ENCODE data around the gene BLZF1. TPM values are rescaled to one million over a fixed set of nuclear protein-coding genes. Genes with fewer than 3 reads are reported as not detected.
"Not testable (repeated sequence)": the region's sequence is repeated elsewhere in the genome, so short reads cannot be mapped to it uniquely, and the experiment has no call there.

Gene BLZF1
- total RNA-seq, 1 donor from 2014 or later: 14.2 TPM

DNA sequence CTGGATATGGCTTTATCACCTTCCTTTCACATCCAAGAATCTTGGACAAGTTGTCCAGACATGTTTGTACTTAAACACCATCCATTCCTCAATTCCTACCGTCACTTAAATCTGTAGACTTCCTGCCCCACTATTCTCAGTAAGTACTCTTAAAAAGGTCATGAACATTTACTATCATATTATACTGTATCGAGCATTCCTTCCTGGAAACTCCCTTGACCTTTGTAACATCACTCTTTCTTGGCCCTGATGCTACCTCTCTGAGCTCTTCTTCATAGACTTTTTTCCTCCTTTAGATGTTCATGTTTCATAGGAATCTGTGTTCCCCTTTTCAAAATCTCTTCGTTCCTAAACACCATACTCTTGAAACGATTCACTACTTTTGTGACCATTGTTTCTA, 15.5 kb downstream of the BLZF1 start:
- H3K27ac Mint-ChIP-seq (ENCODE audit: unreplicated experiment): no peak overlapping the region
- no peak overlapping the region for H3K4me3 Mint-ChIP-seq
- no peaks in the 10 kb centered on the region for H3K27me3 Mint-ChIP-seq (ENCODE audit: low read depth)
- H3K9me3 Mint-ChIP-seq: no peaks in the 10 kb centered on the region
- TF ChIP-seq, protein P1, sequence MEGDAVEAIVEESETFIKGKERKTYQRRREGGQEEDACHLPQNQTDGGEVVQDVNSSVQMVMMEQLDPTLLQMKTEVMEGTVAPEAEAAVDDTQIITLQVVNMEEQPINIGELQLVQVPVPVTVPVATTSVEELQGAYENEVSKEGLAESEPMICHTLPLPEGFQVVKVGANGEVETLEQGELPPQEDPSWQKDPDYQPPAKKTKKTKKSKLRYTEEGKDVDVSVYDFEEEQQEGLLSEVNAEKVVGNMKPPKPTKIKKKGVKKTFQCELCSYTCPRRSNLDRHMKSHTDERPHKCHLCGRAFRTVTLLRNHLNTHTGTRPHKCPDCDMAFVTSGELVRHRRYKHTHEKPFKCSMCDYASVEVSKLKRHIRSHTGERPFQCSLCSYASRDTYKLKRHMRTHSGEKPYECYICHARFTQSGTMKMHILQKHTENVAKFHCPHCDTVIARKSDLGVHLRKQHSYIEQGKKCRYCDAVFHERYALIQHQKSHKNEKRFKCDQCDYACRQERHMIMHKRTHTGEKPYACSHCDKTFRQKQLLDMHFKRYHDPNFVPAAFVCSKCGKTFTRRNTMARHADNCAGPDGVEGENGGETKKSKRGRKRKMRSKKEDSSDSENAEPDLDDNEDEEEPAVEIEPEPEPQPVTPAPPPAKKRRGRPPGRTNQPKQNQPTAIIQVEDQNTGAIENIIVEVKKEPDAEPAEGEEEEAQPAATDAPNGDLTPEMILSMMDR (conservative IDR thresholded peaks at IDR 0.05): no peak
- no peak for DNase-seq (ENCODE audit: low read depth, low spot score)
- H3K36me3 Mint-ChIP-seq (ENCODE audit: low read depth): peaks cover 3% of the 10 kb centered on the region
- H3K4me1 Mint-ChIP-seq: no peaks in the 10 kb centered on the region

DNA sequence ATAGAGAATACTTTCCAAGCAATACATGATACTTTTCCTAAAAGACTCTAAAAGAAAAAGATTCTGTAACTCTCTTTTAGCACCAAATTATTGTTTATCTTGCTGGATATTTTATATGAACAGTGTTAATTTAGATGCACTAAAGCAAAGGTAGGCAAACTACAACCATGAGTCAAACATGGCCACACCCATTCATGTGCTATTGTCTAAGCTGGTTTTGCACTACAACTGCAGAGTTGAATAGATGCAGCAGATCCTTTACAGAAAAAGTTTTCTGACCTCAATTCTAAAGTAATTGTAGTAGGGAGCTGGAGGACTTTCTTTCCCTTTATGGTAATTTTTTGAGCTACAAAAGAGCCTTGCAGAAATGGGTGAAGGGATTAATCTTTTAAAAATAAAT, 19.4 kb downstream of the BLZF1 start:
- Mint-ChIP-seq H3K36me3 (ENCODE audit: low read depth) (peaks cover 19% of the 10 kb centered on the region), H3K4me1 (no peaks in the 10 kb centered on the region), H3K27ac (ENCODE audit: unreplicated experiment) (no peak overlapping the region), H3K4me3 (no peak overlapping the region), H3K9me3 (no peaks in the 10 kb centered on the region), H3K27me3 (ENCODE audit: low read depth) (no peaks in the 10 kb centered on the region)
- TF ChIP-seq, protein P1 (conservative IDR thresholded peaks at IDR 0.05): no peak
- no peak for DNase-seq (ENCODE audit: low read depth, low spot score)

DNA sequence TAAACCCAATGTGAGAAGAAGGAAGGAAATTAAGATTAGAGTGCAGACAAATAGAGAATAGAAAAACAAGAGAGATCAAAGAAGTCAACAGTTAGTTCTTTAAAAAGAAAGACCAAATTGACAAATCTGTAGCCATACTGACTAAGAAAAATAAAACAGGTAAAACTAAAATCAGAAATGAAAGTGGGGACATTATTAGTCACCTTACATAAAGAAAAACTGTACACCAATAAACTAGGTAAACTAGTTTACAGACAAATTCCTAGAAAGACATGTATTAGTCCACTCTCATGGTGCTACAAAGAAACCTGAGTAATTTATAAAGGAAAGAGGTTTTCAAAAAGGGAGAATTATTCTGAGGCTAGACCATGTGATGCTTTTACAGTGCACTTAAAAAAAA, 22.3 kb downstream of the BLZF1 start:
- no peak for DNase-seq (ENCODE audit: low read depth, low spot score)
- Mint-ChIP-seq H3K27me3 (ENCODE audit: low read depth) (no peaks in the 10 kb centered on the region), H3K36me3 (ENCODE audit: low read depth) (peaks cover 24% of the 10 kb centered on the region), H3K4me3 (no peak overlapping the region), H3K27ac (ENCODE audit: unreplicated experiment) (no peak overlapping the region), H3K4me1 (no peaks in the 10 kb centered on the region), H3K9me3 (no peaks in the 10 kb centered on the region)
- TF ChIP-seq, protein P1 (conservative IDR thresholded peaks at IDR 0.05): no peak

DNA sequence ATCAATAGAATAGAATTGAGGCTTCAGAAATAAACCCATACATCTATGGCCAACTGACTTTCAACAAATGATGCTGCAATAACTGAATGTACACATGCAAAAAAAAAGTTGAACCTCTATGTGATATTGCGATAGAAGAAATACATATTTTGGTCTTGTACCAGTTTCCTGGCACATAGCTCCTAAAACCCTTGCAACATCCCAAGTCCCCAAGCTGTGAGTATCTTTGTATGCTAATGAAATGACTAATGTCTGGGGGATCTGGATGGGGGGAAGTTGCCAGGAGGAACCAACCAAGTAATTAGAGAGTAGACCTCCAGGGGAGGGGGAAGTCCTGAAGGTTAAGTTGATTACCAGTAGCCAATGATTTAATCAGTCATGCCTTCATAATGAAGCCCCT, 24.4 kb downstream of the BLZF1 start:
- no peaks in the 10 kb centered on the region for H3K27me3 Mint-ChIP-seq (ENCODE audit: low read depth)
- TF ChIP-seq, protein P1 (conservative IDR thresholded peaks at IDR 0.05): no peak
- no peaks in the 10 kb centered on the region for H3K9me3 Mint-ChIP-seq
- H3K4me3 Mint-ChIP-seq: no peak overlapping the region
- peaks cover 30% of the 10 kb centered on the region for H3K36me3 Mint-ChIP-seq (ENCODE audit: low read depth)
- no peak for DNase-seq (ENCODE audit: low read depth, low spot score)
- no peak overlapping the region for H3K27ac Mint-ChIP-seq (ENCODE audit: unreplicated experiment)
- H3K4me1 Mint-ChIP-seq: no peaks in the 10 kb centered on the region

DNA sequence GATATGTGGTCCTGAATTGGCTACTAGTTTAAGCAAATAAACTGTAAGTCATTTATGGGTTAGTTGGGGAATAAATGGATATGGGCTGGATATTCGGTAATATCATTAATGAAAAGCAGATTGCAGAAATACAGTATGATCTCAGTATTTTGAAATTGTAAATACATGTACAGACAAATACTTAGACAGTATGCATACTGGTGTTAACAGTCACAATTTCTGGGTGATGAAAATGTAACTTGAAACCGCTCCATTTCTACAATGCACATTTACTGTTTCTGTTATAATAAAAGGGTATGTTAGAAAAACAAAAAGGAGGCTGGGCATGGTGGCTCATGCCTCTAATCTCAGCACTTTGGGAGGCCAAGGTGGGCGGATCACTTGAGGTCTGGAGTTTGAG, 28.0 kb downstream of the BLZF1 start:
- H3K36me3 Mint-ChIP-seq (ENCODE audit: low read depth): peaks cover 39% of the 10 kb centered on the region
- no peaks in the 10 kb centered on the region for H3K4me1 Mint-ChIP-seq
- H3K9me3 Mint-ChIP-seq: peaks cover 3% of the 10 kb centered on the region
- DNase-seq (ENCODE audit: low read depth, low spot score): no peak
- H3K4me3 Mint-ChIP-seq: no peak overlapping the region
- H3K27me3 Mint-ChIP-seq (ENCODE audit: low read depth): no peaks in the 10 kb centered on the region
- no peak overlapping the region for H3K27ac Mint-ChIP-seq (ENCODE audit: unreplicated experiment)
- TF ChIP-seq, protein P1 (conservative IDR thresholded peaks at IDR 0.05): no peak

DNA sequence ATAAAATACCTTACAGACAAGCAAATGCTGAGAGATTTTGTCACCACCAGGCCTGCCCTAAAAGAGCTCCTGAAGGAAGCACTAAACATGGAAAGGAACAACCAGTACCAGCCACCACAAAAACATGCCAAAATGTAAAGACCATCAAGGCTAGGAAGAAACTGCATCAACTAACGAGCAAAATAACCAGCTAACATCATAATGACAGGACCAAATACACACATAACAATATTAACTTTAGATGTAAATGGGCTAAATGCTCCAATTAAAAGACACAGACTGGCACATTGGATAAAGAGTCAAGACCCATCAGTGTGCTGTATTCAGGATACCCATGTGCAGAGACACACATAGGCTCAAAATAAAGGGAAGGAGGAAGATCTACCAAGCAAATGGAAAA, 34.6 kb downstream of the BLZF1 start:
- Mint-ChIP-seq H3K9me3 (peaks cover 18% of the 10 kb centered on the region), H3K36me3 (ENCODE audit: low read depth) (peaks cover 63% of the 10 kb centered on the region)
- H3K4me3 Mint-ChIP-seq; H3K4me1 Mint-ChIP-seq; H3K27me3 Mint-ChIP-seq (ENCODE audit: low read depth); H3K27ac Mint-ChIP-seq (ENCODE audit: unreplicated experiment); DNase-seq (ENCODE audit: low read depth, low spot score): not testable (repeated sequence)

DNA sequence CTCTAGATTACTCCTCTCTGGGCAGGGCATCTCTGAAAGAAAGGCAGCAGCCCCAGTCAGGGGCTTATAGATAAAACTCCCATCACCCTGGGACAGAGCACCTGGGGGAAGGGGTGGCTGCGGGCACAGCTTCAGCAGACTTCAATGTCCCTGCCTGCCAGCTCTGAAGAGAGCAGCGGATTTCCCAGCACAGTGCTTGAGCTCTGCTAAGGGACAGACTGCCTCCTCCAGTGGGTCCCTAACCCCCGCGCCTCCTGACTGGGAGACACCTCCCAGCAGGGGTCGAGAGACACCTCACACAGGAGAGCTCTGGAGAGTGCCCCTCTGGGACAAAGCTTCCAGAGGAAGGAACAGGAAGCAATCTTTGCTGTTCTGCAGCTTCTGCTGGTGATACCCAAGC, 40.3 kb downstream of the BLZF1 start:
- DNase-seq (ENCODE audit: low read depth, low spot score); H3K27ac Mint-ChIP-seq (ENCODE audit: unreplicated experiment); H3K4me1 Mint-ChIP-seq; H3K4me3 Mint-ChIP-seq; H3K27me3 Mint-ChIP-seq (ENCODE audit: low read depth): not testable (repeated sequence)
- Mint-ChIP-seq H3K9me3 (peaks cover 26% of the 10 kb centered on the region), H3K36me3 (ENCODE audit: low read depth) (peaks cover 63% of the 10 kb centered on the region)

All from neural crest cell (in vitro differentiated cells).